H1 (cell line): ENCODE results near the gene DIP2C. TPM values are rescaled to one million over a fixed set of nuclear protein-coding genes. Genes with fewer than 3 reads are reported as not detected.
A peak's percentile ranks its signal among the peaks of the same experiment; 100 is the strongest.

Source experiments
- CTCF ChIA-PET: fragments of 300-600 bp; sonication (Branson Sonifier 250); formaldehyde crosslinking; loops from one replicate; lab custom pipeline; 2021; ENCODE audit not compliant: partially characterized antibody; lab: Charles Lee
- POLR2A ChIA-PET: fragments of 300-600 bp; sonication (Branson Sonifier 250); formaldehyde crosslinking; loops from one replicate; lab custom pipeline; 2021; ENCODE audit warnings: inconsistent platforms; ENCODE audit not compliant: partially characterized antibody; lab: Charles Lee
- DNase-seq, 2 experiments: peaks; one replicate each; pipeline versions ENCODE4 v3.0.0 to v3.0.0-alpha.2; 2010 to 2022; ENCODE audit warnings: low spot score in 2 of 2, low read depth in 1 of 2, mixed read lengths in 1 of 2
- FAIRE-seq: peaks from 2 replicates; lab custom pipeline; 2011; peaks lifted over from hg19 to GRCh38; lab: Jason Lieb, UNC
- H2AFZ ChIP-seq: 2 replicates; pipeline ENCODE4 v1.8.1; 2012; ENCODE audit warnings: low read length, inconsistent platforms
- H2AK5ac ChIP-seq: 2 replicates; pipeline ENCODE4 v1.6.1; 2013; ENCODE audit warnings: low read depth, low read length
- H2BK120ac ChIP-seq: replicated peaks from 2 replicates; pipeline ENCODE3; 2013; ENCODE audit warnings: low read depth, low read length, inconsistent platforms
- H2BK12ac ChIP-seq: 2 replicates; pipeline ENCODE4 v1.6.1; 2013; ENCODE audit warnings: low read depth, low read length
- H2BK15ac ChIP-seq: 2 replicates; pipeline ENCODE4 v1.6.1; 2013; ENCODE audit warnings: low read length
- H2BK20ac ChIP-seq: 2 replicates; pipeline ENCODE4 v1.6.1; 2013; ENCODE audit warnings: low read length
- H2BK5ac ChIP-seq: 2 replicates; pipeline ENCODE4 v1.6.1; 2013; ENCODE audit warnings: low read depth, low read length
- H3K14ac ChIP-seq: 2 replicates; pipeline ENCODE4 v1.6.1; 2013; ENCODE audit warnings: inconsistent platforms; ENCODE audit not compliant: insufficient read length
- H3K18ac ChIP-seq: 2 replicates; pipeline ENCODE4 v1.6.1; 2013; ENCODE audit warnings: low read length; ENCODE audit errors: extremely low read depth
- H3K23ac ChIP-seq: 2 replicates; pipeline ENCODE4 v1.6.1; 2013; ENCODE audit warnings: inconsistent platforms; ENCODE audit not compliant: insufficient read length
- H3K23me2 ChIP-seq: 2 replicates; pipeline ENCODE4 v1.6.1; 2013; ENCODE audit warnings: low read depth, low read length
- H3K27ac ChIP-seq: 2 replicates; pipeline ENCODE4 v1.6.1; 2011; ENCODE audit warnings: low read depth, low read length, inconsistent platforms
- H3K27me3 ChIP-seq, 4 experiments: replicated peaks in 1 of 4; 1 replicate in 1 of 4; 2 replicates in 3 of 4; pipeline versions ENCODE4 v1.6.1 to v1.8.1; 2011 to 2013; ENCODE audit warnings: low read length in 3 of 4, mild to moderate bottlenecking in 3 of 4, inconsistent platforms in 2 of 4, mixed read lengths in 2 of 4, moderate library complexity in 1 of 4; ENCODE audit not compliant: control insufficient read depth in 3 of 4, insufficient read depth in 3 of 4; ENCODE audit errors: extremely low read depth in 1 of 4
- H3K36me3 ChIP-seq, 4 experiments: 2 replicates each; pipeline versions ENCODE4 v1.6.1 to v1.8.1; 2011 to 2013; ENCODE audit warnings: mild to moderate bottlenecking in 4 of 4, low read length in 3 of 4, moderate library complexity in 2 of 4, control low read depth in 1 of 4, inconsistent platforms in 1 of 4; ENCODE audit not compliant: insufficient read depth in 4 of 4, control insufficient read depth in 2 of 4
- H3K4ac ChIP-seq: replicated peaks from 2 replicates; pipeline ENCODE3; 2013; ENCODE audit warnings: low read length, low read depth, mixed read lengths, inconsistent platforms; ENCODE audit not compliant: insufficient read length
- H3K4me1 ChIP-seq, 4 experiments: replicated peaks in 1 of 4; 1 replicate in 1 of 4; 2 replicates in 3 of 4; pipeline versions ENCODE4 v1.6.1 to v1.8.1; 2011 to 2013; ENCODE audit warnings: low read length in 3 of 4, inconsistent platforms in 2 of 4, mixed read lengths in 1 of 4; ENCODE audit not compliant: insufficient read depth in 4 of 4, control insufficient read depth in 3 of 4
- H3K4me2 ChIP-seq, 2 experiments: 2 replicates each; pipeline versions ENCODE4 v1.6.1 to v1.8.1; 2011 to 2013; ENCODE audit warnings: low read depth in 2 of 2, low read length in 2 of 2, control low read depth in 1 of 2, inconsistent platforms in 1 of 2, mild to moderate bottlenecking in 1 of 2; ENCODE audit not compliant: insufficient read depth in 1 of 2
- H3K4me3 ChIP-seq, 4 experiments: fragments of 200-600, 300-600 bp in 1 of 4; sonication (generic), shearing (Covaris generic), sonication (Bioruptor Twin) in 1 of 4; 2 replicates each; pipeline versions ENCODE4 v1.5.1 to v1.8.1; 2011 to 2016; ENCODE audit warnings: low read length in 4 of 4, low read depth in 3 of 4, control low read depth in 2 of 4, inconsistent platforms in 2 of 4, mild to moderate bottlenecking in 2 of 4, mixed read lengths in 1 of 4, moderate library complexity in 1 of 4; ENCODE audit not compliant: insufficient read depth in 2 of 4; ENCODE audit errors: extremely low read depth in 1 of 4
- H3K56ac ChIP-seq: replicated peaks from 2 replicates; pipeline ENCODE3; 2013; ENCODE audit warnings: low read depth, mild to moderate bottlenecking, mixed read lengths, low read length, inconsistent platforms; ENCODE audit not compliant: insufficient read length
- H3K79me1 ChIP-seq: 2 replicates; pipeline ENCODE4 v1.6.1; 2013; ENCODE audit warnings: low read depth, low read length, control low read depth
- H3K79me2 ChIP-seq, 2 experiments: 2 replicates each; pipeline versions ENCODE4 v1.6.1 to v1.8.1; 2012 to 2013; ENCODE audit warnings: low read length in 2 of 2, mild to moderate bottlenecking in 2 of 2, inconsistent platforms in 1 of 2; ENCODE audit not compliant: insufficient read depth in 2 of 2, control insufficient read depth in 1 of 2
- H3K9ac ChIP-seq, 4 experiments: replicated peaks in 1 of 4; 1 replicate in 1 of 4; 2 replicates in 3 of 4; pipeline versions ENCODE4 v1.6.1 to v1.8.1; 2011 to 2013; ENCODE audit warnings: low read depth in 3 of 4, low read length in 3 of 4, control low read depth in 2 of 4, mild to moderate bottlenecking in 2 of 4, moderate library complexity in 2 of 4, inconsistent platforms in 1 of 4; ENCODE audit errors: extremely low read depth in 1 of 4
- H3K9me3 ChIP-seq, 2 experiments: 2 replicates each; pipeline versions ENCODE4 v1.6.1 to v1.8.1; 2012 to 2013; ENCODE audit warnings: mild to moderate bottlenecking in 2 of 2, moderate library complexity in 2 of 2, control low read depth in 1 of 2, inconsistent platforms in 1 of 2, low read depth in 1 of 2, low read length in 1 of 2, mixed read lengths in 1 of 2; ENCODE audit not compliant: insufficient read depth in 2 of 2
- H4K20me1 ChIP-seq, 2 experiments: replicated peaks in 1 of 2; 2 replicates each; pipeline versions ENCODE3 to v1.8.1; 2011 to 2013; ENCODE audit warnings: inconsistent platforms in 2 of 2, low read length in 2 of 2, mild to moderate bottlenecking in 1 of 2; ENCODE audit not compliant: insufficient read depth in 2 of 2, control insufficient read depth in 1 of 2
- H4K5ac ChIP-seq: 2 replicates; pipeline ENCODE4 v1.6.1; 2013; ENCODE audit warnings: low read length, low read depth, mixed read lengths, inconsistent platforms; ENCODE audit not compliant: insufficient read length
- H4K8ac ChIP-seq: 2 replicates; pipeline ENCODE4 v1.8.0; 2013; ENCODE audit warnings: mild to moderate bottlenecking, moderate library complexity, low read length, inconsistent platforms; ENCODE audit not compliant: insufficient read depth; ENCODE audit errors: extremely low read depth
- H4K91ac ChIP-seq: replicated peaks from 2 replicates; pipeline ENCODE3; 2013; ENCODE audit warnings: low read length, mixed read lengths, inconsistent platforms; ENCODE audit not compliant: insufficient read length
- ASH2L ChIP-seq: fragments of 200-600, 300-600 bp; sonication (generic); IDR thresholded peaks from one replicate; pipeline ENCODE4 v1.7.1; 2017; ENCODE audit warnings: low read length
- BACH1 ChIP-seq: IDR thresholded peaks from 2 replicates; pipeline ENCODE4 v1.6.1; 2012; ENCODE audit warnings: low read length, improper control_type of control experiment
- CTCF ChIP-seq, 3 experiments: IDR thresholded peaks; 1 replicate in 2 of 3; 2 replicates in 1 of 3; pipeline versions ENCODE4 v1.5.1 to v1.6.1; 2011; ENCODE audit warnings: low read length in 3 of 3, mild to moderate bottlenecking in 3 of 3, inconsistent platforms in 2 of 3, low read depth in 1 of 3, moderate library complexity in 1 of 3; ENCODE audit not compliant: insufficient read depth in 1 of 3; ENCODE audit errors: control extremely low read depth in 1 of 3
- EZH2 ChIP-seq: fragments of 200-600 bp; sonication (generic); IDR thresholded peaks from 2 replicates; pipeline ENCODE4 v1.7.1; 2012; ENCODE audit warnings: low read depth, mild to moderate bottlenecking, moderate library complexity, low read length, inconsistent platforms; ENCODE audit not compliant: severe bottlenecking
- RAD21 ChIP-seq, 2 experiments: IDR thresholded peaks in 1 of 2; conservative IDR thresholded peaks in 1 of 2; 2 replicates each; pipeline ENCODE4 v1.6.1; 2011; ENCODE audit warnings: low read depth in 2 of 2, low read length in 2 of 2, improper control_type of control experiment in 1 of 2, inconsistent platforms in 1 of 2, mild to moderate bottlenecking in 1 of 2, moderate library complexity in 1 of 2
- TCF12 ChIP-seq: IDR thresholded peaks from 2 replicates; pipeline ENCODE4 v1.6.1; 2011; ENCODE audit warnings: low read depth, mild to moderate bottlenecking, low read length
- WGBS, 2 experiments: shearing (Covaris generic) in 1 of 2; methylation state at CpG; one replicate each; pipeline versions ENCODE4 v1.1.6 to v1.1.7; 2013 to 2015; ENCODE audit warnings: low lambda C conversion rate in 2 of 2, mixed read lengths in 2 of 2, inconsistent platforms in 1 of 2, low coverage in 1 of 2, missing lambda C conversion rate in 1 of 2; ENCODE audit not compliant: insufficient replicate concordance in 2 of 2, insufficient coverage in 1 of 2, insufficient read length in 1 of 2; ENCODE audit errors: extremely low coverage in 1 of 2, missing lambda C conversion rate in 1 of 2; 5-methylcytosine and 5-hydroxymethylcytosine counted together
- polyA plus RNA-seq, 7 experiments: library from polyadenylated mRNA; depleted of rRNA in 3 of 7; stranded (reverse) in 5 of 7; unstranded in 2 of 7; fragments of >200 nt in 5 of 7; fragments of 200-250 nt in 2 of 7; gene quantifications; 1 replicate in 5 of 7; 2 replicates in 1 of 7; 4 replicates in 1 of 7; pipeline versions ENCODE4 v1.2.1 to v1.2.3, GENCODE V29; 2011 to 2013; ENCODE audit warnings: missing spikeins in 2 of 7, mixed read lengths in 2 of 7
- total RNA-seq: library from RNA; stranded (reverse); fragmentation: NEBNext Ultra II Directional; extraction: Animal tissue kit (Norgen Biotek cat#: 25700); gene quantifications from 2 replicates; pipeline ENCODE4 v1.2.1, GENCODE V29; 2021

Gene DIP2C
- total and polyA plus RNA-seq, 2 of the 8 experiments (the other 6 are each of a cell fraction or from before 2014, with no cell fraction given), result 3.8 to 9.3 TPM

GRCh38 chr10:549391-549790 is 140.1 kb downstream of the DIP2C start:
- Histone ChIP-seq H2AFZ (no peak overlapping the region), H3K23me2 (no peaks in the 10 kb centered on the region), H3K4me2 (no peak overlapping the region), H3K79me2 (0 out of 4 replicates have a peak, but pooled peaks cover 0 to 2% of the 10 kb centered on the region in 2 experiments), H3K56ac (no peak overlapping the region), H3K4me1 (peaks cover 8 to 16% (median 11%) of the 10 kb centered on the region in 4 experiments), H3K9me3 (no peaks in the 10 kb centered on the region), H4K8ac (no peak overlapping the region), H3K27me3 (no peaks in the 10 kb centered on the region), H3K27ac (no peak overlapping the region), H3K79me1 (0 out of 2 replicates have a peak, but pooled peaks cover 3% of the 10 kb centered on the region), H3K36me3 (no peaks in the 10 kb centered on the region), H3K14ac (no peak overlapping the region), H2BK15ac (no peak overlapping the region), H2AK5ac (no peak overlapping the region), H3K9ac (no peak overlapping the region), H4K5ac (no peak overlapping the region), H4K91ac (no peak overlapping the region), H2BK5ac (peak overlapping the region; percentile 9; the same call in 1 of the 2 replicates), H3K4me3 (no peak overlapping the region), H3K23ac (no peak overlapping the region), H2BK20ac (no peak overlapping the region), H3K18ac (no peak overlapping the region), H4K20me1 (peaks cover 8 to 10% of the 10 kb centered on the region in 2 experiments), H2BK12ac (no peak overlapping the region), H3K4ac (no peak overlapping the region), H2BK120ac (no peak overlapping the region)
- DNase-seq (no peak), FAIRE-seq (no peak)
- ChIA-PET POLR2A (no interaction called here), CTCF (interaction anchor here (0.6 to 1.6 kb wide), 4 partner anchors 8 to 327 kb away, joined by 3 to 4 read pairs (median 4); no protein-coding TSS in a partner anchor)
- WGBS, 2 experiments, result 95% methylated on average over 15 of the region's 16 CpGs; no CpG with 5 or more reads in 1 of the 2 experiments
- TF ChIP-seq CTCF (IDR thresholded peaks at IDR 0.05; ENCODE audit: control extremely low read depth in 1 of 3, insufficient read depth in 1 of 3, low read depth in 1 of 3, low read length in 3 of 3) (no peak), BACH1 (no peak), RAD21 (IDR thresholded peaks at IDR 0.05 in 1 of 2, conservative IDR thresholded peaks at IDR 0.05 in 1 of 2; ENCODE audit: low read depth in 2 of 2, low read length in 2 of 2) (no peak), TCF12 (no peak), ASH2L (no peak), EZH2 (no peak)
